A549 treated with Mapracorat at 1 μM for 4 hours (cell line): Measurements from ENCODE around the gene COBL. TPM values are rescaled to one million over a fixed set of nuclear protein-coding genes. Genes with fewer than 3 reads are reported as not detected.

Experiments
- total RNA-seq: library from RNA; stranded (reverse); fragments of 200-300 nt; extraction: Qiagen RNA extraction; gene quantifications from 5 replicates; pipeline ENCODE4 v1.2.3, GENCODE V29; 2022

COBL gene
- 3.8 to 5.2 TPM (median 4.2 TPM) in 5 replicates for total RNA-seq

GRCh38 chr7:51316666-51317581, at the start of gene COBL:
Gene COBL (minus strand): TSS chr7:51316809. CDS start chr7:51316633, 176 bp downstream.

